Measurements from ENCODE around the gene TTC33.
"Not testable (repeated sequence)": the region's sequence is repeated elsewhere in the genome, so short reads cannot be mapped to it uniquely, and the experiment has no call there.

The TTC33 gene

GRCh38 chr5:40720069-40720468, 35.7 kb downstream of the TTC33 start:
- DNase-seq, result no peak

DNA sequence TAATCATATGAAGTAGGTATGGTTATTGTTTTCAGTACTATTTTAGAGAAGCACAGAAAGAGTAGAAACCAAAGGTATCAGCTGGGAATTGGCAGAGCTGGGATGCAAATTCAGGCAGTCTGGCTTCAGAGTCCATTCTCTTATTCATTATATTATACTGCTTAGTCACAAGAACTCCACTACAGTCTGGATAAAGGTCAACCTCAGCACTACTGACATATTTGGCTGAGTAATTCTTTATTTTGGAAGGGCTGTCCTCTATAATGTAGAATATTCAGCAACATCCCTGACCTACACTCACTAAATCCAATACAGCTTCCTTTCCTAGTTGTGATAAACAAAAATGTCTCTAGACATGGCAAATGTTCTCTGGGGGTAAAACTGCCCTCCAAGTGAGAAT, 38.5 kb downstream of the TTC33 start:
- no peak for DNase-seq

DNA sequence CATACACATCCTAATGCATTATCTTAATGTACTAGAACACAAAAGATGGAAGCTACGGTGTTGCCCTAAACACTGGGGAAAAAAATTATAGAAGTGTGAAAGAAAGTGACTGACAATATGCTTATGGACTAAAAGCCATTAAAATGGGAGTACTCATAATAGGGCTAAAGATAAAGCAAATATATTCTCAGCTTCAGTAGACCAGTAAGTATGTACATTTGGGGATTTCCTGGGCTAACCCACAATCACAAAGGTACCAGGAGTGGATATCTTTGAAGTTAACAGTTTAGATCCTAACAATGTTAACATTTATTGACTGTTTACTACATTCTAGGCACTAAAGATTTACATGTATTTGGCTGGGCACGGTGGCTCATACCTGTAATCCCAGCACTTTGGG, 39.2 kb downstream of the TTC33 start:
- DNase-seq, result no peak

GRCh38 chr5:40716000-40716399, 39.8 kb downstream of the TTC33 start:
- peak in 10 of 56 donors; percentile 3 to 48 (median 16) for DNase-seq

DNA sequence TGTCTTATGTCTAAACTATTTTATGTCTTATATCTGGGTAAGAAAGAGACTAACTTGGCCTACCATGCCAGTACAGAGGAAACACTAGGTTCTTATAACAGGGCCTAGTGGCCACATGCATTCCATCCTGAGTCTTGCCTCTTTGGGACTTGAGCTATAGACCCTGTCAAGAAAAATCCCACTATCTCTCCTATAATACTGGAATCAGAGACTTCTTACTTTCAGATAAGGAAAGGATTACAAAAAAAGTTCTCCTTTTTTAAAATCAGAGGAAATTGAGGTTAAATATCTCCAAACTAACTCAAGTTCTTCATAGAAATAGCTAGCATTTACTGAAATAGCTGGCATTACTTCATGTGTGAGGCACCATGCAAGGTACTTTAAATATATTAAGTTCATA, 41.8 kb downstream of the TTC33 start:
- no peak for DNase-seq

GRCh38 chr5:40710575-40710974, 45.2 kb downstream of the TTC33 start:
- not testable (repeated sequence) for DNase-seq

GRCh38 chr5:40705484-40705883, 50.3 kb downstream of the TTC33 start:
- not testable (repeated sequence) for DNase-seq

GRCh38 chr5:40702027-40702426, 53.7 kb downstream of the TTC33 start:
- DNase-seq, result not testable (repeated sequence)

DNA sequence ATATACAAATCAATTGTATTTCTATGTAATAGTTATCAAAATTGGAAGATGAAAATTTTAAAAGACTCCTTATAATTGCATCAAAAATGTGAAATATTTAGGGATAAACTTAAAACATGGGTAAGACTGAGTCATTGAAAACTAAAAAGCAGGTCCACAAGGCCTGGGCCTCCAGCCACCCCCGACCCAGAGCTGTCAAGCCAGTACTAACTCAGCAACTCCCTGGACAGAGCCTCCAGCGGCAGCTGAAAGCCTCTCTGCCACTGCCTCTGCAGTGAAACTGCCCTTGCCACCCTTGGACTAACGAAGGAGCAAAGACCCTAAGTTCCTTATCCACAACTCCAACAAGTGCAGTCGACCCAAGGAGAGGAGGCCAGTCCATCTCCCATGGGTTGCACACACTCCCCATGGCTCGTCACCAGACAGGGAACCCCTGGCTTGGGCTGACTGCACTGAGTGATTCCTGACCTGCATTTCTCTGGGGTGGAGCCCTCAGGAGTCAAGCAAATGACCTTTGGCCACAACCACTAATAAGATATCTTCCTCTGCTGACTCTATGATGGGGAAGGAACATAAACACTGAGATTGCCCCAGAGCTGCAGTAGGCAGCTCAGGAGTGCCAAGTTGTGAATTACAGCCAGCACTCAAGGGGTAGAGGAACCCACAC, 55.5 kb downstream of the TTC33 start:
- no peak for DNase-seq

DNA sequence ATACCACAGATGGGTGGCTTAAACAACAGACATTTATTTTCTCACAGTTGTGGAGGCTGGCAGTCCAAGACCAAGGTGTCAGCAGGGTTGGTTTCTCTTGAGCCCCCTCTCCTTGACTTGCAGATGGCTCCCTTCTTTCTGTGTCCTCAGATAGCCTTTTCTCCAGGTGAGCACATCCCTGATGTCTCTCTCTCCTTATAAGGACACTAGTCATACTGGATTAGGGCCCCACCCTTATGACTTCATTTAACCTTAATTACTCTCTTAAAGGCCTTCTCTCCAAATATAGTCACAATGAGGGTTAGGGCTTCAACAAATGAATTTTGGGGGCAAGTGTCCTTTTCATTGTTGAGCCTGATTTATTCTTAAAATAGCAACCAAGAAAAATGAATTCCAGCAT, 61.3 kb downstream of the TTC33 start:
- no peak for DNase-seq

- DNase-seq, result no peak
Observed at GRCh38 chr5:40691894-40692293, 63.9 kb downstream of the TTC33 start.

DNA sequence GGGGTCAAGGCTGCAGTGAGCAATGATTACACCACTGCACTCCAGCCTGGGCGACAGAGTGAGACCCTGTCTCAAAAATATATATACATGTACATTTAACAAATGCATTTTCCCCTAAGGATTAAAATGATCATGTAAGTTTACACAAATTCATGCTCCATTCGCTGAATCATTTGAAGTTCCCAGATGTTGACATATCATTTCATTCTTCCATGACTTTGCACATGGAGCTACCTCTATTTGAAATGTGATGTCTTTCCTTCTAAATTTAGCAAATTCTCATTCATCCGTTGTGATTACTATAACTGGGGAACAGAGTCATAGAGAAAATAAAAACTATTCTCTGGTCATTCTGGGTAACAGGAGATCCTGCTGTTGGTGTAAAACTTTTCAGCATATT, 65.5 kb downstream of the TTC33 start:
- no peak for DNase-seq

DNA sequence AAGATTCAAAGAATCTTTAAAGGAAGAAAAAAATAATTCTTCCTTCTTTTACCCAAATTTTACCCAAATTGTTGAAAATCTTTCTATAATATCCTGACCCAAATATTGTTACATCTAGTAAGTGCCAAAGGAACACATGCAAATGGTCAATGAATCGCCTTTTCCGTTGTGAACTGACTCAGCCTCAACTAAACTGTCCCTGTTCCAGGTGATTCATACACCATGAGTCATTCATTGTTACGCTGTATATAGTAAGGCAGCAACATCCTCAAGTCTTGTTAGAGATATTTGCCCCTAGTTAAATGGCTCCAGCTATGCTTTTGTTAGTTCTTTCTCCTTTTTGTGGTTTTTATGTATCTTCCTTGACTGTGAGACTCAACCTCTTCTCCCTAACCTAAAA, 66.3 kb downstream of the TTC33 start:
- no peak for DNase-seq

- no peak for DNase-seq
Observed at GRCh38 chr5:40688996-40689395, 66.8 kb downstream of the TTC33 start.

- DNase-seq, result peak in 52 of 56 donors; percentile 7 to 90 (median 56)
Observed at GRCh38 chr5:40688127-40688761, 67.5 kb downstream of the TTC33 start.

DNA sequence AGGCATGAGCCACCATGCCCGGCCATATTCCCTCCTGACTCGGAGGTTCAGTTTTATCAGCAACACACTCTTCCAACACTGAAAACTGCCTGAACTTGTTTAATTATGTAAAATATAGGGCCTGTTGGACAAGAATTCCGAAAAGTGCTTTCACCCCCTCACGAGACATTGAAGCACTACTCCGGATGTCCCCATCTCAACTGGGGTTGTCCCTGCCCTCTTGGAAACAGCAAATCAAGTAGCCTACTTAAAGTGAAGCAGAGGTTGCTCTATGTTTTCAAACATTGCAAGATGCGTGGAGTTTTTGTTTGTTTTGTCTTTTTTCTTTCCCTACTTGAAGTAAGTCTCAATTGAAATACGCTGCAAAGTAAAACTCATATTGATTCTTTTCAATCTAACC, 68.4 kb downstream of the TTC33 start:
- no peak for DNase-seq

- no peak for DNase-seq
Observed at GRCh38 chr5:40685976-40686486, 69.7 kb downstream of the TTC33 start.

DNA sequence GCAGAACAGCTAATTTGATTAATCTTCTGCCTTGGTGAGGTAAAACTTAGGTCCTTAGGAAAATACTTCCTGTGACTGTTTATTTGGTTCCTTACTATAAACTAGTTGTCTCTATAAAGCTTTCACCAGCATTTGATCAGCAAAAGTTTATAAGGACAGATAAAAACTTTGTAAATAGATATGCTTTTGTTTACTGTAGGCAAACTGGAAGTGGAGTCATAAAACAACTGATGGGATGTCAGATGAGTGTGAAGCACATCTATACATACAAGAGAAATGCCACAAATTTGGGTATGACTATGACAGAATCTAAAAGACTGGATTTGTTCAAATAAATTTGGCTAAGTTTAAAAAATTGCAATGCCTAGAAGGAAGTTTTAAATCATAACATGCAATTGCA, 70.6 kb downstream of the TTC33 start:
- no peak for DNase-seq

DNA sequence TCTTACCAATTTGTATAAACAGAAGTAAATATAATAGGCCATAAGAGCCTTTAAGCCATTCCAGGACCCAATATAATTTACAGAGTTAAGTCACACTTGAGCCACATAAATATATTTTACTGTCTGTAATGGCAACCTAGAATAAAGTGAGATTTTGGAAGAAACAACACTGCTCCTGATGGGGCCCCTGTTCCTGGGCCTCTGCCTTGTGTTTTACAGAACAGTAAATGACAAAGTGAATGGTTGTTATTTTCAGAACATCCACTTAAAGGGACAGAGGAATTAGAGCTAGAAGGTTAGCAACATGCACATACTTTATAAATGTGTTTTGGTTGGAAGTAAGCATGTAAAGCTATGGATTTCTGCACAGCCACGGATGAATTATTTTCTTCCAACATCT, 72.5 kb downstream of the TTC33 start:
- DNase-seq, result no peak

GRCh38 chr5:40682154-40683017, 73.4 kb downstream of the TTC33 start:
- DNase-seq, result no peak

- peak in 18 of 56 donors; percentile 3 to 55 (median 21) for DNase-seq
Observed at GRCh38 chr5:40681363-40682153, 74.2 kb downstream of the TTC33 start.

All from amygdala (tissue), 56 donors.